GM12891 (cell line): ENCODE data around the gene SHISA9.

Source experiments
- POLR2A ChIP-seq: IDR thresholded peaks from 2 replicates; pipeline ENCODE4 v1.6.1; 2011; ENCODE audit warnings: low read depth, low read length, control low read depth
- POLR2AphosphoS5 ChIP-seq: IDR thresholded peaks from 2 replicates; pipeline ENCODE4 v1.6.1; 2011; ENCODE audit warnings: low read depth, low read length, control low read depth
- POU2F2 ChIP-seq: IDR thresholded peaks from 2 replicates; pipeline ENCODE4 v1.6.1; 2011; ENCODE audit warnings: low read depth, mild to moderate bottlenecking, control low read depth, low read length, moderate library complexity
- TAF1 ChIP-seq: IDR thresholded peaks from 2 replicates; pipeline ENCODE4 v1.6.1; 2011; ENCODE audit warnings: low read depth, low read length, control low read depth

DNA sequence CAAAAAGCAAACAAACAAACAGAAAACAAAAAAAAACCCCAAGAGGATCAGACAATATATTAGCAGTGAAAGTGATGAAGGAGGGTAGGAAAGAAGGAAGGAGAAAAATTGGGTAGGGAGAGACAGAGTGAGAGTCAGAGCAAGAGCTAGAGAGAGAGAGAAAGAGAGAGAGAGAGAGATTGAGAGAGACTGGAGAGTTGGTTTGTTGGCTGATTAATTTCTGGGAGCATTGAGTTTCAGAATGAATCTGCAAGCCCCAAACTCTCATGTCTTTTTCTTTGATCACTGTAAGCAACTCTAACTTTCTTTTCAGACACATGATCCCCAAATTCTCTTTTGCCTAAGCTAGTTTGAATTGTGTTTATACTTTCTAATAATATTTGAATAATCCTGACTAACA is 388.1 kb downstream of the SHISA9 start:
- no peak for TF ChIP-seq POLR2A
- no peak for TF ChIP-seq POLR2AphosphoS5
- no peak for TF ChIP-seq TAF1
- TF ChIP-seq POU2F2: no peak
